Measurements from ENCODE around the gene ADCY1.
"Not testable (repeated sequence)": the region's sequence is repeated elsewhere in the genome, so short reads cannot be mapped to it uniquely, and the experiment has no call there.

Gene ADCY1

GRCh38 chr7:45573661-45574415 lies at the start of gene ADCY1:
Gene ADCY1 (plus strand): TSS chr7:45574368. CDS start chr7:45574544, 176 bp downstream.
- TF ChIP-seq ZNF274 (IDR thresholded peaks at IDR 0.05; ENCODE audit: low read depth, low read length) = no peak
- peak within 1 kb of the TSS; percentile 57 for H3K4me3 ChIP-seq (ENCODE audit: low read length)

- TF ChIP-seq ZNF274 (IDR thresholded peaks at IDR 0.05; ENCODE audit: low read depth, low read length) = no peak
- H3K4me3 ChIP-seq (ENCODE audit: low read length) = no peak overlapping the region
Observed at GRCh38 chr7:45524445-45524844, 49.7 kb upstream of the ADCY1 start.

- no peak for TF ChIP-seq ZNF274 (IDR thresholded peaks at IDR 0.05; ENCODE audit: low read depth, low read length)
Observed at GRCh38 chr7:45525057-45525456, 49.1 kb upstream of the ADCY1 start.

GRCh38 chr7:45543473-45543872 lies 30.7 kb upstream of the ADCY1 start:
- no peak overlapping the region for H3K4me3 ChIP-seq (ENCODE audit: low read length)
- TF ChIP-seq ZNF274 (IDR thresholded peaks at IDR 0.05; ENCODE audit: low read depth, low read length) = no peak

More at GRCh38 chr7:45525057-45525456, 49.1 kb upstream of the ADCY1 start:
- no peak overlapping the region for H3K4me3 ChIP-seq (ENCODE audit: low read length)

GRCh38 chr7:45545105-45545710 lies 29.0 kb upstream of the ADCY1 start:
- not testable (repeated sequence) for H3K4me3 ChIP-seq (ENCODE audit: low read length)

GRCh38 chr7:45548917-45549316 lies 25.3 kb upstream of the ADCY1 start:
- H3K4me3 ChIP-seq (ENCODE audit: low read length) = not testable (repeated sequence)

- no peak overlapping the region for H3K4me3 ChIP-seq (ENCODE audit: low read length)
- TF ChIP-seq ZNF274 (IDR thresholded peaks at IDR 0.05; ENCODE audit: low read depth, low read length) = no peak
Observed at GRCh38 chr7:45563401-45563800, 10.8 kb upstream of the ADCY1 start.

GRCh38 chr7:45563941-45564461 lies 10.2 kb upstream of the ADCY1 start:
- TF ChIP-seq ZNF274 (IDR thresholded peaks at IDR 0.05; ENCODE audit: low read depth, low read length) = no peak
- no peak overlapping the region for H3K4me3 ChIP-seq (ENCODE audit: low read length)

- no peak for TF ChIP-seq ZNF274 (IDR thresholded peaks at IDR 0.05; ENCODE audit: low read depth, low read length)
- no peak overlapping the region for H3K4me3 ChIP-seq (ENCODE audit: low read length)
Observed at GRCh38 chr7:45564485-45564884, 9.7 kb upstream of the ADCY1 start.

- H3K4me3 ChIP-seq (ENCODE audit: low read length) = no peak overlapping the region
- TF ChIP-seq ZNF274 (IDR thresholded peaks at IDR 0.05; ENCODE audit: low read depth, low read length) = no peak
Observed at GRCh38 chr7:45564886-45565455, 9.2 kb upstream of the ADCY1 start.

GRCh38 chr7:45566386-45566785 lies 7.8 kb upstream of the ADCY1 start:
- TF ChIP-seq ZNF274 (IDR thresholded peaks at IDR 0.05; ENCODE audit: low read depth, low read length) = no peak
- H3K4me3 ChIP-seq (ENCODE audit: low read length) = no peak overlapping the region

GRCh38 chr7:45566961-45567360 lies 7.2 kb upstream of the ADCY1 start:
- no peak for TF ChIP-seq ZNF274 (IDR thresholded peaks at IDR 0.05; ENCODE audit: low read depth, low read length)
- H3K4me3 ChIP-seq (ENCODE audit: low read length) = no peak overlapping the region

GRCh38 chr7:45567713-45568112 lies 6.5 kb upstream of the ADCY1 start:
- no peak overlapping the region for H3K4me3 ChIP-seq (ENCODE audit: low read length)
- TF ChIP-seq ZNF274 (IDR thresholded peaks at IDR 0.05; ENCODE audit: low read depth, low read length) = no peak

GRCh38 chr7:45568536-45569289 lies 5.5 kb upstream of the ADCY1 start:
- TF ChIP-seq ZNF274 (IDR thresholded peaks at IDR 0.05; ENCODE audit: low read depth, low read length) = no peak
- H3K4me3 ChIP-seq (ENCODE audit: low read length) = no peak overlapping the region

Measured in GM08714 (cell line).